ENCODE results near the gene LRP10.

LRP10 gene

DNA sequence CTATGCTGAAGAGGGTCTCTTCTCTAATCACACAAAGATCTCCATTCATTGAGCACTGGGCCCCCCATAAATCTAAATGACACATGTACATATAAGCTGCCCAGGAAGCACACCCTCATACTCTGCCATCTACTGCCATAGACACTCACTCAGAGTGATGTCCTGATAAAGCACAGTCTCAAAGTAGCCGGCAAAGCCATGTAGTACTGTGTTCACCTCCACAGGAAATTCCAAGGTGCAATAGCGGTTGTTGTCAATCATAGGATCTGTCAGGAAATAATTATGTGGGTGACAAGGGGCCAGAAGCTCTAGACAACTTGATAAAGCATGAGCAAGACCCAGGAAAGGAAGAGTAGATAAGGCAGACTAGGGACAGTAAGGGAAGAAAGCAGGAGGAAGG is 50.8 kb downstream of the LRP10 start:
- H3K27ac ChIP-seq (ENCODE audit: low read length, poor library complexity, severe bottlenecking), result peak overlapping the region; percentile 21
- H3K23ac ChIP-seq (ENCODE audit: low read length in 2 of 2), result no peak overlapping the region
- no peak overlapping the region for H2BK12ac ChIP-seq (ENCODE audit: low read length in 2 of 2)
- peaks cover 36 to 71% of the 10 kb centered on the region in 2 experiments for H3K36me3 ChIP-seq (ENCODE audit: control insufficient read depth in 1 of 2, insufficient read depth in 2 of 2, low read depth in 1 of 2, low read length in 2 of 2)
- no peak overlapping the region for H2BK5ac ChIP-seq (ENCODE audit: low read depth, low read length, poor library complexity, severe bottlenecking)
- peaks cover 2% of the 10 kb centered on the region for H3K4me1 ChIP-seq (ENCODE audit: control insufficient read depth, insufficient read depth, low read depth, low read length)
- no peak overlapping the region for H3K4me3 ChIP-seq (ENCODE audit: insufficient read depth in 1 of 2, low read depth in 1 of 2, low read length in 2 of 2)
- no peak overlapping the region for H2AFZ ChIP-seq (ENCODE audit: low read depth, low read length)
- no peak overlapping the region for H2BK120ac ChIP-seq (ENCODE audit: low read depth, low read length)
- H3K27me3 ChIP-seq (ENCODE audit: control insufficient read depth in 1 of 2, insufficient read depth in 1 of 2, low read length in 2 of 2), result no peaks in the 10 kb centered on the region
- no peak overlapping the region for H2AK5ac ChIP-seq (ENCODE audit: low read length, severe bottlenecking)
- no peak overlapping the region for H3K4ac ChIP-seq (ENCODE audit: low read depth in 1 of 2, low read length in 2 of 2)
- H3K79me1 ChIP-seq (replicated peaks; ENCODE audit: low read length, poor library complexity, severe bottlenecking), result peaks cover 25% of the 10 kb centered on the region
- H2BK15ac ChIP-seq (ENCODE audit: low read depth, poor library complexity, severe bottlenecking), result no peak overlapping the region
- 96% methylated on average over 2 of the region's 2 CpGs for WGBS
- H3K9me3 ChIP-seq (ENCODE audit: control insufficient read depth, low read length), result no peaks in the 10 kb centered on the region
- H4K91ac ChIP-seq (ENCODE audit: low read length), result no peak overlapping the region
- no peak overlapping the region for H3K14ac ChIP-seq (ENCODE audit: low read length in 2 of 2)
- no peak overlapping the region for H3K9ac ChIP-seq (ENCODE audit: low read length)
- no peak for DNase-seq
- no peak overlapping the region for H3K18ac ChIP-seq (ENCODE audit: low read depth in 1 of 2, low read length in 2 of 2)
- no peak overlapping the region for H4K8ac ChIP-seq (ENCODE audit: low read length)
- no peak overlapping the region for H3K4me2 ChIP-seq (ENCODE audit: low read length, poor library complexity, severe bottlenecking)

DNA sequence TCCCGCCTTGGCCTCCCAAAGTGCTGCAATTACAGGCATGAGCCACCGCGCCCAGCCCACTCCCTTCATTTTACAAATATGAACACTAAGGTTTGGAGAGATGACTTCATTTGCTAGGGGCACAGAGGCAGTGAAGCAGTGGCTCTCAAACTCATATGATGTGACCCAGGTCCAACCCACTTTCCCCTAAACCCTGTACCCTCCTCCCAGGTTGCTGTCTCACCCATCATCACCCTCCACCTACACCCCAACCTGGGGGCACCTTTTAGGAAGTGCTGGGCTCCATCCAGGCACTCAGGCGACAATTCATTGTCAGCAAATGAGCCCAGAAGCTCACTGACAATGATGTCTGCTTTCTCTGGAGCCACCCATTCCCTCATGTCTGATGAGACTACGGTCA is 52.2 kb downstream of the LRP10 start:
- H2AFZ ChIP-seq (ENCODE audit: low read depth, low read length), result no peak overlapping the region
- H2BK120ac ChIP-seq (ENCODE audit: low read depth, low read length), result no peak overlapping the region
- no peak for DNase-seq
- H3K79me1 ChIP-seq (replicated peaks; ENCODE audit: low read length, poor library complexity, severe bottlenecking), result peaks cover 27% of the 10 kb centered on the region
- H3K4me3 ChIP-seq (ENCODE audit: insufficient read depth in 1 of 2, low read depth in 1 of 2, low read length in 2 of 2), result no peak overlapping the region
- H3K27me3 ChIP-seq (ENCODE audit: control insufficient read depth in 1 of 2, insufficient read depth in 1 of 2, low read length in 2 of 2), result no peaks in the 10 kb centered on the region
- no peak overlapping the region for H3K18ac ChIP-seq (ENCODE audit: low read depth in 1 of 2, low read length in 2 of 2)
- 98% methylated on average over 4 of the region's 5 CpGs for WGBS
- no peak overlapping the region for H3K27ac ChIP-seq (ENCODE audit: low read length, poor library complexity, severe bottlenecking)
- no peak overlapping the region for H3K9ac ChIP-seq (ENCODE audit: low read length)
- H3K4ac ChIP-seq (ENCODE audit: low read depth in 1 of 2, low read length in 2 of 2), result no peak overlapping the region
- no peak overlapping the region for H2BK15ac ChIP-seq (ENCODE audit: low read depth, poor library complexity, severe bottlenecking)
- no peak overlapping the region for H4K91ac ChIP-seq (ENCODE audit: low read length)
- no peak overlapping the region for H4K8ac ChIP-seq (ENCODE audit: low read length)
- H3K4me1 ChIP-seq (ENCODE audit: control insufficient read depth, insufficient read depth, low read depth, low read length), result peaks cover 6% of the 10 kb centered on the region
- peaks cover 36 to 72% of the 10 kb centered on the region in 2 experiments for H3K36me3 ChIP-seq (ENCODE audit: control insufficient read depth in 1 of 2, insufficient read depth in 2 of 2, low read depth in 1 of 2, low read length in 2 of 2)
- H3K9me3 ChIP-seq (ENCODE audit: control insufficient read depth, low read length), result no peaks in the 10 kb centered on the region
- H3K23ac ChIP-seq (ENCODE audit: low read length in 2 of 2), result no peak overlapping the region
- no peak overlapping the region for H3K14ac ChIP-seq (ENCODE audit: low read length in 2 of 2)
- no peak overlapping the region for H2AK5ac ChIP-seq (ENCODE audit: low read length, severe bottlenecking)
- H3K4me2 ChIP-seq (ENCODE audit: low read length, poor library complexity, severe bottlenecking), result no peak overlapping the region
- no peak overlapping the region for H2BK12ac ChIP-seq (ENCODE audit: low read length in 2 of 2)
- H2BK5ac ChIP-seq (ENCODE audit: low read depth, low read length, poor library complexity, severe bottlenecking), result no peak overlapping the region

DNA sequence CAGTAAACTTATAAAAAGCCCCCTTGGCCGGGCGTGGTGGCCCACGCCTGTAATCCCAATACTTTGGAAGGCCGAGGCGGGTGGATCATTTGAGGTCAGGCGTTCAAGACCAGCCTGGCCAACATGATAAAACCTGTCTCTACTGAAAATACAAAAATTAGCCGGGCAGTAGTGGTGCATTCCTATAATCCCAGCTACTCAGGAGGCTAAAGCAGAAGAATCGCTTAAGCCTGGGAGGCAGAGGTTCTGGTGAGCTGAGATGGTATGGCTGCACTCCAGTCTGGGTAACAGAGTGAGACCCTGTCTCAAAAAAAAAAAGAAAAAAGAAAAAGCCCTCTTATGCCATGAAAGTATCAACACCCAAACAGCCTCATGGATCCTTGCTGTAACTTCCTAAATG is 54.0 kb downstream of the LRP10 start:
- Histone ChIP-seq H2BK12ac (ENCODE audit: low read length in 2 of 2) (no peak overlapping the region), H3K4me1 (ENCODE audit: control insufficient read depth, insufficient read depth, low read depth, low read length) (peaks cover 8% of the 10 kb centered on the region), H3K14ac (ENCODE audit: low read length in 2 of 2) (no peak overlapping the region), H2BK15ac (ENCODE audit: low read depth, poor library complexity, severe bottlenecking) (no peak overlapping the region), H3K9me3 (ENCODE audit: control insufficient read depth, low read length) (no peaks in the 10 kb centered on the region), H3K36me3 (ENCODE audit: control insufficient read depth in 1 of 2, insufficient read depth in 2 of 2, low read depth in 1 of 2, low read length in 2 of 2) (peaks cover 33 to 64% of the 10 kb centered on the region in 2 experiments), H2AFZ (ENCODE audit: low read depth, low read length) (no peak overlapping the region), H3K9ac (ENCODE audit: low read length) (no peak overlapping the region), H2BK5ac (ENCODE audit: low read depth, low read length, poor library complexity, severe bottlenecking) (no peak overlapping the region), H2BK120ac (ENCODE audit: low read depth, low read length) (no peak overlapping the region), H4K91ac (ENCODE audit: low read length) (no peak overlapping the region), H3K18ac (ENCODE audit: low read depth in 1 of 2, low read length in 2 of 2) (no peak overlapping the region), H2AK5ac (ENCODE audit: low read length, severe bottlenecking) (no peak overlapping the region), H3K27ac (ENCODE audit: low read length, poor library complexity, severe bottlenecking) (no peak overlapping the region), H3K79me1 (replicated peaks; ENCODE audit: low read length, poor library complexity, severe bottlenecking) (peaks cover 27% of the 10 kb centered on the region), H3K27me3 (ENCODE audit: control insufficient read depth in 1 of 2, insufficient read depth in 1 of 2, low read length in 2 of 2) (no peaks in the 10 kb centered on the region), H3K4ac (ENCODE audit: low read depth in 1 of 2, low read length in 2 of 2) (no peak overlapping the region), H3K4me2 (ENCODE audit: low read length, poor library complexity, severe bottlenecking) (no peak overlapping the region), H4K8ac (ENCODE audit: low read length) (no peak overlapping the region), H3K23ac (ENCODE audit: low read length in 2 of 2) (no peak overlapping the region), H3K4me3 (ENCODE audit: insufficient read depth in 1 of 2, low read depth in 1 of 2, low read length in 2 of 2) (no peak overlapping the region)
- WGBS, result 91% methylated on average over 8 of the region's 8 CpGs
- DNase-seq, result no peak

DNA sequence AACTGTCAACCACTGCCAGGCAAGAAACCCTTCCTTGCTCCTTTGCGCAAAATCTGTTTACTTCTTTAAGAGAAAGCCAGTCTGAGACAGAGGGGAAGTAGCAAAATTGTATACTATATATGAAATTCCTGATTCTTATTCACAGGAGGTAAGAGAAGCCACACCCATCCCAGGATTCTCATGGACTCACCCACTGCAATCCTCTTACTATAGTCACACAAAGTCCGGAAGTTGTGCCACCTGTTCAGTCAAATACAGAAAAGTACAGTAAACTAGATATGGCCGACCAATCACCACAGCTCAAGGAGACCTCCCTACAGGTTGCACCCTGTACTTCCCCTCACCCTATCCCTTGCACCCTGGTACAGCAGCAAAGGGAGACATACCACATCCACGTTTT is 54.8 kb downstream of the LRP10 start:
- Histone ChIP-seq H3K9ac (ENCODE audit: low read length) (no peak overlapping the region), H3K14ac (ENCODE audit: low read length in 2 of 2) (no peak overlapping the region), H3K4ac (ENCODE audit: low read depth in 1 of 2, low read length in 2 of 2) (no peak overlapping the region), H2BK120ac (ENCODE audit: low read depth, low read length) (no peak overlapping the region), H4K91ac (ENCODE audit: low read length) (no peak overlapping the region), H2AFZ (ENCODE audit: low read depth, low read length) (no peak overlapping the region), H3K23ac (ENCODE audit: low read length in 2 of 2) (no peak overlapping the region), H3K27me3 (ENCODE audit: control insufficient read depth in 1 of 2, insufficient read depth in 1 of 2, low read length in 2 of 2) (no peaks in the 10 kb centered on the region), H4K8ac (ENCODE audit: low read length) (no peak overlapping the region), H3K27ac (ENCODE audit: low read length, poor library complexity, severe bottlenecking) (no peak overlapping the region), H3K79me1 (replicated peaks; ENCODE audit: low read length, poor library complexity, severe bottlenecking) (peaks cover 27% of the 10 kb centered on the region), H3K4me3 (ENCODE audit: insufficient read depth in 1 of 2, low read depth in 1 of 2, low read length in 2 of 2) (no peak overlapping the region), H3K4me2 (ENCODE audit: low read length, poor library complexity, severe bottlenecking) (no peak overlapping the region), H2AK5ac (ENCODE audit: low read length, severe bottlenecking) (no peak overlapping the region), H3K36me3 (ENCODE audit: control insufficient read depth in 1 of 2, insufficient read depth in 2 of 2, low read depth in 1 of 2, low read length in 2 of 2) (peaks cover 29 to 56% of the 10 kb centered on the region in 2 experiments), H2BK5ac (ENCODE audit: low read depth, low read length, poor library complexity, severe bottlenecking) (no peak overlapping the region), H2BK12ac (ENCODE audit: low read length in 2 of 2) (peak overlapping the region in 1 of 2 experiments; percentile 6), H3K18ac (ENCODE audit: low read depth in 1 of 2, low read length in 2 of 2) (no peak overlapping the region), H2BK15ac (ENCODE audit: low read depth, poor library complexity, severe bottlenecking) (no peak overlapping the region), H3K9me3 (ENCODE audit: control insufficient read depth, low read length) (no peaks in the 10 kb centered on the region), H3K4me1 (ENCODE audit: control insufficient read depth, insufficient read depth, low read depth, low read length) (peaks cover 10% of the 10 kb centered on the region)
- no peak for DNase-seq
- 69% methylated on average over 3 of the region's 4 CpGs for WGBS
